Measurements from ENCODE around the gene LMO4.
A peak's percentile ranks its signal among the peaks of the same experiment; 100 is the strongest.

Gene LMO4

GRCh38 chr1:87329051-87329525 lies 408 bp downstream of the LMO4 start:
- peaks cover 19% of the 10 kb centered on the region for H3K36me3 ChIP-seq (ENCODE audit: insufficient read depth, insufficient read length, low read length)
- TF ChIP-seq YY1 (IDR thresholded peaks at IDR 0.05; ENCODE audit: insufficient read depth, insufficient read length) = no peak
- TF ChIP-seq ZNF274 (IDR thresholded peaks at IDR 0.05; ENCODE audit: low read depth, low read length) = no peak
- no peak for TF ChIP-seq SUZ12 (IDR thresholded peaks at IDR 0.05; ENCODE audit: extremely low read depth, insufficient read depth, insufficient read length)
- peak overlapping the region; percentile 90 for H3K9ac ChIP-seq (ENCODE audit: insufficient read length, low read depth)
- no peaks in the 10 kb centered on the region for H3K4me1 ChIP-seq (ENCODE audit: insufficient read depth, insufficient read length)
- no peaks in the 10 kb centered on the region for H3K27me3 ChIP-seq (ENCODE audit: insufficient read depth, insufficient read length)
- H3K9me3 ChIP-seq (ENCODE audit: insufficient read depth, low read length) = no peaks in the 10 kb centered on the region
- DNase-seq (ENCODE audit: low read depth, low spot score) = no peak
- peak overlapping the region; percentile 69 for H3K4me3 ChIP-seq (ENCODE audit: insufficient read length, low read depth)

GRCh38 chr1:87329526-87330056 lies 911 bp downstream of the LMO4 start:
- Histone ChIP-seq H3K9me3 (ENCODE audit: insufficient read depth, low read length) (no peaks in the 10 kb centered on the region), H3K9ac (ENCODE audit: insufficient read length, low read depth) (peak overlapping the region; percentile 90), H3K36me3 (ENCODE audit: insufficient read depth, insufficient read length, low read length) (peaks cover 20% of the 10 kb centered on the region), H3K4me1 (ENCODE audit: insufficient read depth, insufficient read length) (no peaks in the 10 kb centered on the region), H3K27me3 (ENCODE audit: insufficient read depth, insufficient read length) (no peaks in the 10 kb centered on the region), H3K4me3 (ENCODE audit: insufficient read length, low read depth) (peak overlapping the region; percentile 69)
- DNase-seq (ENCODE audit: low read depth, low spot score) = no peak
- no peak for TF ChIP-seq SUZ12 (IDR thresholded peaks at IDR 0.05; ENCODE audit: extremely low read depth, insufficient read depth, insufficient read length)
- no peak for TF ChIP-seq YY1 (IDR thresholded peaks at IDR 0.05; ENCODE audit: insufficient read depth, insufficient read length)
- TF ChIP-seq ZNF274 (IDR thresholded peaks at IDR 0.05; ENCODE audit: low read depth, low read length) = no peak

DNA sequence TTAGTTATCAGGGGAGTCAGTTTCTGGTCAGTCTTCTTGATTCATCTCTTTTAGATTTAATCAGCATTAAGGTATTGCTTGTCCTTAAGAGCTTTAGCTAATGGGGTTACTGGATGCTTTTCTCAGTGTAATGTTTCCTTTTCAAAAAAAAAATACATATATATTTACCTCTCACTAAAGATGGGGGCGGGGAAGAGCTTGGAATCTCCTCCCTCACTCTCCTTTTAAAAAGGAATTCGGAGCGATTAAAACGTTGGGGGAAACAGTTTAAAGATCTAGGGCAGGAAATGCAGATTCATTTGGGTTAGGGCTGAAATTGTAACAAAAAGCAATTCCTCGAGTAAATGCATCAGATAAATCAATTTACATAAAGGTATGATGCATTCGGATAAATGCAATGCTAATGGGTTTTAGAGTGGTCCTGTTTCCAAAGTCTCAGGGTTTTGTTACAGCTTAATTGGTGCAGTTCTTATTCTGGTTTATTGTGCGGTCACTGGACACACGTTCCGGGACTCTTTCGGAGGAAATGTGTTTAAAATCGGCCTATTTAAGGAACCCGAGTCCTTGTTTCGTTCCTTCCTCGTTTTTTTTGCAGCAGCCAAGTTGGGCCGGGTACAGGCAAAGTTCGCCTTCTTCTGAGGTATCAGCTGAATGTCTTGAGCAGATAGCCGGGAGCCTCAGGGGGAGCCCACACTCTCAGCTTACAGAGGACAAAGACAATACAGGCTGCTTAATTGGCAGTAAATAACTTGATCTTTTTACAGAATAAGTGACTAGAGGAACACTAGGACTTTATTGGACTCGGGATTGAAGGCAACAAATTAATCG lies 1.6 kb downstream of the LMO4 start:
- no peaks in the 10 kb centered on the region for H3K9me3 ChIP-seq (ENCODE audit: insufficient read depth, low read length)
- H3K4me1 ChIP-seq (ENCODE audit: insufficient read depth, insufficient read length) = no peaks in the 10 kb centered on the region
- no peaks in the 10 kb centered on the region for H3K27me3 ChIP-seq (ENCODE audit: insufficient read depth, insufficient read length)
- peaks cover 20% of the 10 kb centered on the region for H3K36me3 ChIP-seq (ENCODE audit: insufficient read depth, insufficient read length, low read length)
- peak overlapping the region; percentile 90 for H3K9ac ChIP-seq (ENCODE audit: insufficient read length, low read depth)
- DNase-seq (ENCODE audit: low read depth, low spot score) = peak; percentile 47
- TF ChIP-seq SUZ12 (IDR thresholded peaks at IDR 0.05; ENCODE audit: extremely low read depth, insufficient read depth, insufficient read length) = no peak
- TF ChIP-seq YY1 (IDR thresholded peaks at IDR 0.05; ENCODE audit: insufficient read depth, insufficient read length) = no peak
- no peak for TF ChIP-seq ZNF274 (IDR thresholded peaks at IDR 0.05; ENCODE audit: low read depth, low read length)
- H3K4me3 ChIP-seq (ENCODE audit: insufficient read length, low read depth) = peak overlapping the region; percentile 69

GRCh38 chr1:87330885-87331364 lies 2.2 kb downstream of the LMO4 start:
- H3K4me3 ChIP-seq (ENCODE audit: insufficient read length, low read depth) = peak overlapping the region; percentile 69
- no peaks in the 10 kb centered on the region for H3K27me3 ChIP-seq (ENCODE audit: insufficient read depth, insufficient read length)
- no peaks in the 10 kb centered on the region for H3K4me1 ChIP-seq (ENCODE audit: insufficient read depth, insufficient read length)
- H3K9me3 ChIP-seq (ENCODE audit: insufficient read depth, low read length) = no peaks in the 10 kb centered on the region
- H3K36me3 ChIP-seq (ENCODE audit: insufficient read depth, insufficient read length, low read length) = peaks cover 20% of the 10 kb centered on the region
- no peak for DNase-seq (ENCODE audit: low read depth, low spot score)
- TF ChIP-seq YY1 (IDR thresholded peaks at IDR 0.05; ENCODE audit: insufficient read depth, insufficient read length) (no peak), ZNF274 (IDR thresholded peaks at IDR 0.05; ENCODE audit: low read depth, low read length) (no peak), SUZ12 (IDR thresholded peaks at IDR 0.05; ENCODE audit: extremely low read depth, insufficient read depth, insufficient read length) (no peak)
- peak overlapping the region; percentile 90 for H3K9ac ChIP-seq (ENCODE audit: insufficient read length, low read depth)

DNA sequence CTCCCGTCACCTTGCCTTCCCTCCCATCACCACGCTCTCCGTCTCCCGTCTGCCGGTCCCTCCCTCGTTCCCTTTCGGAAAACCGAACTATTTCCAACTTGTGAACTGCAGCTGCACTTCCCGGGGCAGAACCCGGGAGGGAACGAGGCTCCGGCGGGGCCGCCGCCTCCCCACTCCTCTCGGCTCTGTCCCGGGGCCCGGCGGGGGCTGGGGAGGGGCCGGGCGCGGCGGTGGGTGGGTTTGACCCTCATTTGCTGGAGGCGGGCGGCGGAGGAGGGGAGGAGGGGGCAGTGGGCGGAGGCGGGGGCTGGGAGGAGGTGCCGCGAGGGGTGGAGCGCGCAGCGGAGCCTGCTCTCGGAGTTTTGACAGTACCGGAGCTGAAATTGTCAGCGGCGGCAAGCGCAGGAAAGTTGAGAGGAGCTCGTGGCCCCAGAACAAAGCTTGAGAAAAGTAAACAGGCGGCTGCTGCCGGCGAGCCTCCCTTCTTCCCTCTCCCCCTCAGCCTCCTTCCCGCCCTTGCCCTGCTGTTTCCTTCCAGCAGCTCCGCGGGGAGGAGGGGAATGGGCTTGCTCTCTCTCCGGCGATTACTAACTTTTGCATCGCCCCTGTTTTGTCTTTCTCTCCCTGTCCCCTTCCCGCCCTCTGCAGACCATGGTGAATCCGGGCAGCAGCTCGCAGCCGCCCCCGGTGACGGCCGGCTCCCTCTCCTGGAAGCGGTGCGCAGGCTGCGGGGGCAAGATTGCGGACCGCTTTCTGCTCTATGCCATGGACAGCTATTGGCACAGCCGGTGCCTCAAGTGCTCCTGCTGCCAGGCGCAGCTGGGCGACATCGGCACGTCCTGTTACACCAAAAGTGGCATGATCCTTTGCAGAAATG lies 2.9 kb downstream of the LMO4 start:
- TF ChIP-seq SUZ12 (IDR thresholded peaks at IDR 0.05; ENCODE audit: extremely low read depth, insufficient read depth, insufficient read length) (no peak), ZNF274 (IDR thresholded peaks at IDR 0.05; ENCODE audit: low read depth, low read length) (no peak), YY1 (IDR thresholded peaks at IDR 0.05; ENCODE audit: insufficient read depth, insufficient read length) (no peak)
- H3K9ac ChIP-seq (ENCODE audit: insufficient read length, low read depth) = peak overlapping the region; percentile 76
- peaks cover 20% of the 10 kb centered on the region for H3K36me3 ChIP-seq (ENCODE audit: insufficient read depth, insufficient read length, low read length)
- H3K4me3 ChIP-seq (ENCODE audit: insufficient read length, low read depth) = peak overlapping the region; percentile 67
- H3K9me3 ChIP-seq (ENCODE audit: insufficient read depth, low read length) = no peaks in the 10 kb centered on the region
- H3K4me1 ChIP-seq (ENCODE audit: insufficient read depth, insufficient read length) = no peaks in the 10 kb centered on the region
- no peaks in the 10 kb centered on the region for H3K27me3 ChIP-seq (ENCODE audit: insufficient read depth, insufficient read length)
- DNase-seq (ENCODE audit: low read depth, low spot score) = peak; percentile 75

DNA sequence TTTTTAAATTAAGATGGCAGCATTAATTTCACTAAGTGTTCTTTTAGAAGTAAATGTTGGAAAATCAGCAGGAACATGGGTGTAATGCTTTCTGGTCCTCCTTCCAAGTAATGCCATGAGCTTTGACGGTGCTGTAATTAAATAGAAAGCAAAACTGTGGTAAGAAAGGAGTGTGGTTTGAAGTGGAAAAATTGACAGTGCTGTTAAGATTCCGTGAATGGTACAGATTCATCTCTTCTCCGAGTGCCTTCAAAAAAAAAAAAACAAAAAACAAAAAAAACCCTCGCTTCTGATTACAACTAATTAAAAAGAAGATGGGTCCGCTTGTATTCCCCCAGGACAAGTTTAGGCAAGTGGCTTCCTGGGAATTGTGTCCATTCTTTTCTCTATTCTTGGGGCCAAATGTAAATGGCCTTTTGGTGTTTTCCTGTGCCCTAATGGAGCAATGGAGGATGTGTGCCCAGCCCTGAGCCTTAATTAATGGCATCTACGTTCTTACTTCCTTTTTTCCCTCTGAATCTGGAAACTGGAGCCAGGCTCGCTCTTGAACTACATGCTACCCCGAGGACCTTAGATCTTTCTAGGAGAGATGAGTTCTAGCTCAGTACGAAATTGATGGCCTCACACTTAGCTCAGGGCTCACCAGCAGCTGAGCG lies 5.1 kb downstream of the LMO4 start:
- no peaks in the 10 kb centered on the region for H3K4me1 ChIP-seq (ENCODE audit: insufficient read depth, insufficient read length)
- no peak for TF ChIP-seq YY1 (IDR thresholded peaks at IDR 0.05; ENCODE audit: insufficient read depth, insufficient read length)
- TF ChIP-seq ZNF274 (IDR thresholded peaks at IDR 0.05; ENCODE audit: low read depth, low read length) = no peak
- no peak for TF ChIP-seq SUZ12 (IDR thresholded peaks at IDR 0.05; ENCODE audit: extremely low read depth, insufficient read depth, insufficient read length)
- no peaks in the 10 kb centered on the region for H3K9me3 ChIP-seq (ENCODE audit: insufficient read depth, low read length)
- H3K36me3 ChIP-seq (ENCODE audit: insufficient read depth, insufficient read length, low read length) = peaks cover 29% of the 10 kb centered on the region
- peak overlapping the region; percentile 76 for H3K9ac ChIP-seq (ENCODE audit: insufficient read length, low read depth)
- no peak for DNase-seq (ENCODE audit: low read depth, low spot score)
- no peaks in the 10 kb centered on the region for H3K27me3 ChIP-seq (ENCODE audit: insufficient read depth, insufficient read length)
- H3K4me3 ChIP-seq (ENCODE audit: insufficient read length, low read depth) = peak overlapping the region; percentile 51
